ENCODE data around the gene NOP16.

DNA sequence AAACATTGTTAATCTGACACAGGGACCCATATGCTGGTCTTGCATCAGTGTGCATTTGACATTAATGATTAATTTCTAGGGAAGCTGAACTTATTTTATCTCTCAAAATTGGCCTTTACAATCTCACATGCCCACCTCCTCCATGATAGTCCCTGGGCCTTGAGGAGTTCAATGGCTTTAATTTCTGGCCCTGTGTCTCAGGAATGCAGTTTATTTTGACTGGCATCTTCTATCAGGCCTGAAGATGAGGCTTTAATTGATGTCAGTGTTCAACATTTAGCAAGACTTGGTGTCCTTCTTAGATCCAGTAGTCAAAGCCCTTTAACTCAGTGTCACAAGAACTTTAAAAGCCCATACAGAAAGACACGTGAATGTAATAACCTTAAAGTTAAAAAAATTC lies 38.5 kb upstream of the NOP16 start:
- TF ChIP-seq, protein P1, sequence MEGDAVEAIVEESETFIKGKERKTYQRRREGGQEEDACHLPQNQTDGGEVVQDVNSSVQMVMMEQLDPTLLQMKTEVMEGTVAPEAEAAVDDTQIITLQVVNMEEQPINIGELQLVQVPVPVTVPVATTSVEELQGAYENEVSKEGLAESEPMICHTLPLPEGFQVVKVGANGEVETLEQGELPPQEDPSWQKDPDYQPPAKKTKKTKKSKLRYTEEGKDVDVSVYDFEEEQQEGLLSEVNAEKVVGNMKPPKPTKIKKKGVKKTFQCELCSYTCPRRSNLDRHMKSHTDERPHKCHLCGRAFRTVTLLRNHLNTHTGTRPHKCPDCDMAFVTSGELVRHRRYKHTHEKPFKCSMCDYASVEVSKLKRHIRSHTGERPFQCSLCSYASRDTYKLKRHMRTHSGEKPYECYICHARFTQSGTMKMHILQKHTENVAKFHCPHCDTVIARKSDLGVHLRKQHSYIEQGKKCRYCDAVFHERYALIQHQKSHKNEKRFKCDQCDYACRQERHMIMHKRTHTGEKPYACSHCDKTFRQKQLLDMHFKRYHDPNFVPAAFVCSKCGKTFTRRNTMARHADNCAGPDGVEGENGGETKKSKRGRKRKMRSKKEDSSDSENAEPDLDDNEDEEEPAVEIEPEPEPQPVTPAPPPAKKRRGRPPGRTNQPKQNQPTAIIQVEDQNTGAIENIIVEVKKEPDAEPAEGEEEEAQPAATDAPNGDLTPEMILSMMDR (IDR thresholded peaks at IDR 0.05; ENCODE audit: low read length), result no peak
- no peak for TF ChIP-seq EZH2phosphoT487 (IDR thresholded peaks at IDR 0.05; ENCODE audit: low read length)

All from MM.1S (cell line).